RCC 7860 (cell line): Measurements from ENCODE around the gene FGF12.
"Not testable (repeated sequence)": the region's sequence is repeated elsewhere in the genome, so short reads cannot be mapped to it uniquely, and the experiment has no call there.

Experiments used
- DNase-seq: peaks from one replicate; pipeline ENCODE4 v3.0.0-alpha.2; 2015; ENCODE audit warnings: low spot score
- FAIRE-seq: peaks from 2 replicates; lab custom pipeline; 2012; peaks lifted over from hg19 to GRCh38; lab: Jason Lieb, UNC

FGF12 gene

GRCh38 chr3:192727032-192727847 is at the start of gene FGF12:
FGF12 (minus strand) TSS chr3:192727541.
- DNase-seq (no peak), FAIRE-seq (no peak)

- DNase-seq, FAIRE-seq: not testable (repeated sequence)
Measured at GRCh38 chr3:192774341-192774740, 47.0 kb upstream of the FGF12 start.

GRCh38 chr3:192772240-192772894 is 45.0 kb upstream of the FGF12 start:
- FAIRE-seq (no peak), DNase-seq (peak; percentile 16)

GRCh38 chr3:192758654-192759053 is 31.3 kb upstream of the FGF12 start:
- no peak for DNase-seq
- FAIRE-seq, result no peak

- no peak for DNase-seq
- FAIRE-seq, result no peak
Measured at GRCh38 chr3:192751148-192751547, 23.8 kb upstream of the FGF12 start.

GRCh38 chr3:192750201-192750600 is 22.9 kb upstream of the FGF12 start:
- no peak for FAIRE-seq
- DNase-seq, result no peak

GRCh38 chr3:192747746-192748145 is 20.4 kb upstream of the FGF12 start:
- FAIRE-seq, result no peak
- no peak for DNase-seq

- FAIRE-seq (no peak), DNase-seq (no peak)
Measured at GRCh38 chr3:192747145-192747544, 19.8 kb upstream of the FGF12 start.

- FAIRE-seq, result no peak
- no peak for DNase-seq
Measured at GRCh38 chr3:192745150-192745549, 17.8 kb upstream of the FGF12 start.

GRCh38 chr3:192744604-192745003 is 17.3 kb upstream of the FGF12 start:
- not testable (repeated sequence) for DNase-seq, FAIRE-seq

- DNase-seq (no peak), FAIRE-seq (no peak)
Measured at GRCh38 chr3:192737506-192737905, 10.2 kb upstream of the FGF12 start.

GRCh38 chr3:192731233-192731632 is 3.9 kb upstream of the FGF12 start:
- FAIRE-seq (no peak), DNase-seq (no peak)

GRCh38 chr3:192726385-192726784 is 956 bp downstream of the FGF12 start:
- DNase-seq, result no peak

GRCh38 chr3:192719964-192720363 is 7.4 kb downstream of the FGF12 start:
- DNase-seq (no peak), FAIRE-seq (no peak)

More at GRCh38 chr3:192726385-192726784, 956 bp downstream of the FGF12 start:
- no peak for FAIRE-seq

GRCh38 chr3:192718156-192718555 is 9.2 kb downstream of the FGF12 start:
- FAIRE-seq (no peak), DNase-seq (no peak)

- no peak for FAIRE-seq
- no peak for DNase-seq
Measured at GRCh38 chr3:192715126-192715525, 12.2 kb downstream of the FGF12 start.

GRCh38 chr3:192711126-192711525 is 16.2 kb downstream of the FGF12 start:
- not testable (repeated sequence) for FAIRE-seq

GRCh38 chr3:192710366-192710765 is 17.0 kb downstream of the FGF12 start:
- DNase-seq, result no peak
- no peak for FAIRE-seq

More at GRCh38 chr3:192711126-192711525, 16.2 kb downstream of the FGF12 start:
- not testable (repeated sequence) for DNase-seq

GRCh38 chr3:192706272-192706671 is 21.1 kb downstream of the FGF12 start:
- DNase-seq, result no peak
- FAIRE-seq, result no peak

GRCh38 chr3:192700885-192701284 is 26.5 kb downstream of the FGF12 start:
- DNase-seq, result no peak
- FAIRE-seq, result no peak

GRCh38 chr3:192696943-192697587 is 30.3 kb downstream of the FGF12 start:
- no peak for FAIRE-seq
- no peak for DNase-seq
